Ecto neural progenitor cell (in vitro differentiated cells): ENCODE measurements around the gene LAMA4.

Source experiments
- DNase-seq: peaks from one replicate; pipeline ENCODE4 v3.0.0-alpha.2; 2018; ENCODE audit warnings: low spot score

The LAMA4 gene

GRCh38 chr6:112237066-112237465, 17.3 kb downstream of the LAMA4 start:
- no peak for DNase-seq

- no peak for DNase-seq
Observed at GRCh38 chr6:112235956-112236355, 18.4 kb downstream of the LAMA4 start.

DNA sequence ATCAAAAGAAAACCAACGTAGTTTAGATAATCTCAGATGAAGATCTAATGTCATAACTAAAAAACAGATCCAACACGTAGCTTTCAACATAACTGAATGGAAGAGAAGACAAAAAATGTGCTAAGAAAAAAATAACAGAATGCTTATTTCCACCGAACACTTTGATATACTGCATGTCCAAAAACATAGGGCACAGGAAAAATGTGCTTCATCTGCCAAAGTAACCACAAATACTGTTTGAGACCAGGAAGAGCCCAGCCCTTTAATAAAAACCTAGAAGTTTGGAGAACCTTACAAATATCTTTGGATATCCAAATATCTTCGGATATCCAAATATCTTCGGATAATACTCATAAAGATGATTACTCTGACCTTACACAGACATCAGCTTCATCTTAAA, 19.8 kb downstream of the LAMA4 start:
- no peak for DNase-seq

DNA sequence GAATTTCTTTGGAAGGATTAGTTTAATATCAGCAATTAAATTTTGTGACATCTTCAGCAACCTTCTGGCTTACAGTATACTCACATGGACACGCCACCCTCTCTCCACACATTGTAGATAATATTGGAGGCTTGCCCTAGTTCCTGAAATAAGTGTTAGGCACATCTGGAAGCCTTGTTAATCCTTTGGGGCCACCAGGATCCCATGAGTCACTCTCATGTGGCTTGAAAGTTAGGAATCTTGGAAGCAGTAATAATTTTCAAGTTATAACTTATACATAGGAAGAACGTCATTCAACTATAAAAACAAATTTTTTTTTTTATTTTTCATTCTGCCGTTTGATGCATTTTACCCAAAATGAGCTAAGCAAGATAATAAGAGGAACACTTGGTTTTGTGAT, 20.5 kb downstream of the LAMA4 start:
- no peak for DNase-seq

DNA sequence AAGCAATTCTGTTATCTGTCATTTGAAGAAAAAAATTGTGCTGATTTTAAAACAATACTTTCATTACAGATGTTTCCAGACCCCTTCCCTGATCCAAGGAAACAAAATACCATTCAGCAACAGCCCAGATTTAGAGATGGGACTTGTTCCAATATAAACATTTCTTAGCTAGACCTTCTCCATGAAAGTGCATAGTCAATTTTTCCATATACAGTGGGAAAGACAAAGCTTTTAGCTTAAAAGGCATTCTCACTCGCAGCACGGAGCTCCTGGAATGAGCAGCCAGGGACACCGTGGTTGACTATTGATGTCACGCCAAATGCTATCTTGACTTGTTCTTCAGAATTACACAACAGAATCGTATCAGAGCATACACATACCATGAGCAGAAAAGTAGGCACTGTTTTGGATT, 21.5 kb downstream of the LAMA4 start:
- DNase-seq, result no peak

- DNase-seq, result no peak
Observed at GRCh38 chr6:112231594-112232060, 22.7 kb downstream of the LAMA4 start.

DNA sequence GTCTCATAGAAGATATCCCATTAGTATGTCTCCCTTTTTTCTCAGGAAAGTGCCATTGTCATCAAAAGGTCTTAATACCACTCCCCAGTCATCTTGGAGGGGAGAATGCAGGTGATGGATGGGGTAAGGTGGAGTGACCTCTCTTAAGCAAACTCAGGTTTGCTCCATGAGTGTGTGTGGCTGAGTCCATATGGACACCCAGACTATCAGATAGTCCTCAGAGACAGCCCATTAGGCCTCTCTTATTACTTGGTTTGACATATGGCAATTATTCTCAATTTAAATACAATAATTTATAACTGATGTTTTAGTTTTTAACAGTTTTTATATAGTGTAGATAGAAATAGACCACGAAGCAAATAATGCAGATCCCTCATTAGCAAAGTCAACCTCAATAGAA, 23.2 kb downstream of the LAMA4 start:
- DNase-seq, result no peak

- no peak for DNase-seq
Observed at GRCh38 chr6:112228480-112229332, 25.7 kb downstream of the LAMA4 start.

GRCh38 chr6:112227992-112228391, 26.4 kb downstream of the LAMA4 start:
- DNase-seq, result no peak

GRCh38 chr6:112227411-112227810, 27.0 kb downstream of the LAMA4 start:
- no peak for DNase-seq

DNA sequence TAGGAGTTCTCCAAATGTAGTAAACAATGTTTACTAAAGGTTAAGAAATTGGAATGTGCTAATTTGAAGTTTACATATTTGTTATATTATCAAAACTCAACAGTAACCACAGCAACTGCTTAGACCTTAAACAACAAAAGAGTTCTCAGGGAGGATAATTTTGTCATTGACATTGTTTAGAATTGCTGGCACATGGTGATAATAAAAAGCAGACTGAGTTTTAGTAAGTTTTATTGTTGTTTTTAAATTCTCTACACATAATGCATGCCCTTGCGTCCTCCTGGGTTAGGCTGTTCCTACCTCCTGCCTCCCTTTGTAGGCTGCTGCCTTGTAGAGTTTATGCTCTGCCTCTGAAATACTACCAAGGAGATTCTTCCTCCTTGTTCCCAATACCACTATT, 28.7 kb downstream of the LAMA4 start:
- DNase-seq, result no peak

- no peak for DNase-seq
Observed at GRCh38 chr6:112224088-112224487, 30.3 kb downstream of the LAMA4 start.

- DNase-seq, result no peak
Observed at GRCh38 chr6:112223070-112223861, 31.1 kb downstream of the LAMA4 start.

DNA sequence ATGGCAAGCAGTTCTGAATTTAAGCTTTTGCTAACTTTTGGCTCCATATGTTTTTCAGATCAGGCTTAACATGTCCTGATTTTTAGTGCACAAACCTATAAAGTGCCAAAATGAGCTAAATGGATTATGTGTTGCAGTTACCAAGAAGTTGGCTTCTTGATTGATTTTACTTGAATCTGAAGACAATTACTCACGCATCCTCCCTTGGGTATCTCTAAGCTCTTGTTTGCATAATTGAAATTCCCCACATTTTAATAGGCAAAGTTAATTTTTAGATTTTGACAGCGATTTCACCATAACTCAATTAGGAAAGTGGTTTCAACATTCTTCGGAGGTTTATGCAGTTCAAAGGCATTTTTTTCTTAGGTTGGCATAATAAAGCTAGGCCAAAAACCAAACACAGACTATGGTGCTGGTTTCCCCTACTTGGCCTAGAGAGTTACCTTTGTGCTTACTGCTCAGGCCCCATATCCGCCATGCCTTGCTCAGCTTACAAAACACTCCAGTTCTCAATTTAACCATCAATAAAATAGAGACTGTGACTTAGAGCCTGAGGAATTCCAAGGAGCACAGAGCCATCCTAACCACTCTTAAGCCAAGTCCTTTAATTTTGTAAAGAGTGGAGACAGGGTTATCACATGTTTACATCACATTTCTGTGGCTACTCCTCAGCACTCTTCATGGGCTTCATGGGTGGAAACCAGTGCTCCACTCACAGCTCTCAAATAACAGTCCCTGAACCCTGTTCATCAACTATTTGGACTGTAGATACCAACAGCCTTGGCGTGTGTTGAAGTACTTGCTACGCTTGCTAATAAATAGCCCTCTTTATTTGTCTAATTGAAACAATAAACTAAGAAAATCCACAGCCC, 32.1 kb downstream of the LAMA4 start:
- DNase-seq, result no peak

- DNase-seq, result no peak
Observed at GRCh38 chr6:112221561-112221960, 32.8 kb downstream of the LAMA4 start.

DNA sequence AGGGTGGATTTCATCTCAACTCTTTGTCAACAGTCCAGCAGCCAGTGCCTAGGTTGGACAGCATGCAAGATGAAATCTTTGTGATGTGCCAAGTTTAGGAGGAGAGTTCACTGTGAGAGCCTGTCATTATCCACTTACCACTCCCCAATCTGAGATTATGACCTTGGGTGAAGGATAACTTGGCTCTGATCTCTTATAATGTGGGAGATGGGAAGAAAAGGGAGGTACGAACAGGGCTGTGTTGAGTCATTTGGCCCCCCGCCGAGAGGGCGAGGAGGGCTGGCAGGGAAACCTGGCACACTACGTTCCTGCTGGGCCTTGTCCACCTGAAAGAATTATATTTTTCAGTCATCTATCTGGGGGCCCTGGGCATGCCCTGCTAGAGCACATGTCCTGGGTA, 35.8 kb downstream of the LAMA4 start:
- DNase-seq, result no peak

GRCh38 chr6:112216662-112217551, 37.5 kb downstream of the LAMA4 start:
- no peak for DNase-seq

- no peak for DNase-seq
Observed at GRCh38 chr6:112215488-112216284, 38.7 kb downstream of the LAMA4 start.

GRCh38 chr6:112214739-112215269, 39.6 kb downstream of the LAMA4 start:
- no peak for DNase-seq

GRCh38 chr6:112210852-112211251, 43.5 kb downstream of the LAMA4 start:
- DNase-seq, result no peak
